Fibroblast of skin of left quadriceps (primary cell): Measurements from ENCODE around the gene OR51E2.
A peak's percentile ranks its signal among the peaks of the same experiment; 100 is the strongest.
"Not testable (repeated sequence)": the region's sequence is repeated elsewhere in the genome, so short reads cannot be mapped to it uniquely, and the experiment has no call there.

Source experiments
- DNase-seq, 2 experiments: peaks; one replicate each; pipeline ENCODE4 v3.0.0-alpha.2; 2013; ENCODE audit warnings: low read depth in 2 of 2

The OR51E2 gene

GRCh38 chr11:4697585-4697984 is at the start of gene OR51E2:
TSS of gene OR51E2 (minus strand) at chr11:4697853. CDS start at chr11:4682711, 15,142 bp downstream.
- DNase-seq, result no peak

- no peak for DNase-seq
These were observed 43.1 kb upstream of the OR51E2 start for GRCh38 chr11:4740735-4741134.

GRCh38 chr11:4727171-4727570 is 29.5 kb upstream of the OR51E2 start:
- no peak for DNase-seq

- not testable (repeated sequence) for DNase-seq
These were observed 25.2 kb upstream of the OR51E2 start for GRCh38 chr11:4722616-4723534.

- DNase-seq, result no peak
These were observed 16.6 kb upstream of the OR51E2 start for GRCh38 chr11:4714300-4714699.

- no peak for DNase-seq
These were observed 15.6 kb upstream of the OR51E2 start for GRCh38 chr11:4713241-4713640.

GRCh38 chr11:4704790-4705334 is 7.2 kb upstream of the OR51E2 start:
- no peak for DNase-seq

GRCh38 chr11:4704054-4704789 is 6.6 kb upstream of the OR51E2 start, which contains the start of gene MMP26:
TSS of gene MMP26 (plus strand) at chr11:4704784.
- DNase-seq, result no peak

GRCh38 chr11:4700436-4700820 is 2.8 kb upstream of the OR51E2 start:
- DNase-seq, result no peak

- no peak for DNase-seq
These were observed 2.2 kb upstream of the OR51E2 start for GRCh38 chr11:4699697-4700435.

- DNase-seq, result no peak
These were observed 2.2 kb downstream of the OR51E2 start for GRCh38 chr11:4695442-4695841.

- DNase-seq, result no peak
These were observed 12.9 kb downstream of the OR51E2 start for GRCh38 chr11:4684631-4685285.

GRCh38 chr11:4682623-4683419 is 14.8 kb downstream of the OR51E2 start:
- peak; percentile 7 to 20 for DNase-seq

- DNase-seq, result no peak
These were observed 17.3 kb downstream of the OR51E2 start for GRCh38 chr11:4680341-4680740.

GRCh38 chr11:4677948-4678347 is 19.7 kb downstream of the OR51E2 start:
- DNase-seq, result no peak

- DNase-seq, result no peak
These were observed 23.9 kb downstream of the OR51E2 start for GRCh38 chr11:4673781-4674180.

- DNase-seq, result peak in 1 of 2 experiments; percentile 11
These were observed 25.2 kb downstream of the OR51E2 start for GRCh38 chr11:4672470-4672869.

- no peak for DNase-seq
These were observed 25.9 kb downstream of the OR51E2 start for GRCh38 chr11:4671741-4672140.

GRCh38 chr11:4665424-4665823 is 32.2 kb downstream of the OR51E2 start:
- no peak for DNase-seq

- DNase-seq, result no peak
These were observed 32.9 kb downstream of the OR51E2 start for GRCh38 chr11:4664786-4665185.
